ENCODE measurements around the gene GLT8D1.

GRCh38 chr3:52743721-52744120, 38.1 kb upstream of the GLT8D1 start:
- TF ChIP-seq, protein P1, sequence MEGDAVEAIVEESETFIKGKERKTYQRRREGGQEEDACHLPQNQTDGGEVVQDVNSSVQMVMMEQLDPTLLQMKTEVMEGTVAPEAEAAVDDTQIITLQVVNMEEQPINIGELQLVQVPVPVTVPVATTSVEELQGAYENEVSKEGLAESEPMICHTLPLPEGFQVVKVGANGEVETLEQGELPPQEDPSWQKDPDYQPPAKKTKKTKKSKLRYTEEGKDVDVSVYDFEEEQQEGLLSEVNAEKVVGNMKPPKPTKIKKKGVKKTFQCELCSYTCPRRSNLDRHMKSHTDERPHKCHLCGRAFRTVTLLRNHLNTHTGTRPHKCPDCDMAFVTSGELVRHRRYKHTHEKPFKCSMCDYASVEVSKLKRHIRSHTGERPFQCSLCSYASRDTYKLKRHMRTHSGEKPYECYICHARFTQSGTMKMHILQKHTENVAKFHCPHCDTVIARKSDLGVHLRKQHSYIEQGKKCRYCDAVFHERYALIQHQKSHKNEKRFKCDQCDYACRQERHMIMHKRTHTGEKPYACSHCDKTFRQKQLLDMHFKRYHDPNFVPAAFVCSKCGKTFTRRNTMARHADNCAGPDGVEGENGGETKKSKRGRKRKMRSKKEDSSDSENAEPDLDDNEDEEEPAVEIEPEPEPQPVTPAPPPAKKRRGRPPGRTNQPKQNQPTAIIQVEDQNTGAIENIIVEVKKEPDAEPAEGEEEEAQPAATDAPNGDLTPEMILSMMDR (IDR thresholded peaks at IDR 0.05) = no peak
- TF ChIP-seq POLR2AphosphoS5 (IDR thresholded peaks at IDR 0.05) (no peak), POLR2A (IDR thresholded peaks at IDR 0.05; ENCODE audit: low read depth) (no peak)

Measured in esophagus muscularis mucosa (tissue), 3 donors.